Suppressor macrophage treated with lipopolysaccharide for 1 hour (primary cell): ENCODE results near the gene RPS6KB2.

Source experiments
- DNase-seq, 3 donors: peaks; one replicate each; pipeline ENCODE4 v3.0.0-alpha.2; 2020 to 2022

RPS6KB2 gene

GRCh38 chr11:67428052-67429001 is at the start of gene RPS6KB2:
RPS6KB2 (plus strand) TSS chr11:67428494; CDS start chr11:67428546, 52 bp downstream.
- peak; percentile 97 to 99 (median 98) for DNase-seq

- DNase-seq: no peak
Observed at GRCh38 chr11:67378544-67378943, 49.8 kb upstream of the RPS6KB2 start.

- peak; percentile 65 to 83 (median 71) for DNase-seq
Observed at GRCh38 chr11:67379061-67380058, 48.9 kb upstream of the RPS6KB2 start.

GRCh38 chr11:67381244-67381972 is 46.9 kb upstream of the RPS6KB2 start:
- DNase-seq: peak; percentile 57 to 85 (median 84)

GRCh38 chr11:67382276-67383136 is 45.8 kb upstream of the RPS6KB2 start:
- DNase-seq: peak; percentile 86 to 90 (median 90)

GRCh38 chr11:67384851-67385366 is 43.4 kb upstream of the RPS6KB2 start:
- DNase-seq: peak; percentile 50 to 67 (median 51)

- DNase-seq: peak; percentile 57 to 74 (median 62)
Observed at GRCh38 chr11:67387069-67387468, 41.2 kb upstream of the RPS6KB2 start.

- no peak for DNase-seq
Observed at GRCh38 chr11:67387518-67387917, 40.8 kb upstream of the RPS6KB2 start.

- peak; percentile 40 to 58 (median 45) for DNase-seq
Observed at GRCh38 chr11:67389477-67389876, 38.8 kb upstream of the RPS6KB2 start.

GRCh38 chr11:67390947-67391303 is 37.4 kb upstream of the RPS6KB2 start:
- no peak for DNase-seq

GRCh38 chr11:67391304-67392182 is 36.8 kb upstream of the RPS6KB2 start, which contains the start of gene RAD9A:
RAD9A (plus strand) TSS chr11:67391986; CDS start chr11:67392045, 59 bp downstream.
- DNase-seq: peak; percentile 94 to 97 (median 97)

- DNase-seq: peak; percentile 46 to 63 (median 60)
Observed at GRCh38 chr11:67392183-67392715, 36.0 kb upstream of the RPS6KB2 start.

GRCh38 chr11:67393437-67393836 is 34.9 kb upstream of the RPS6KB2 start:
- no peak for DNase-seq

GRCh38 chr11:67393990-67394389 is 34.3 kb upstream of the RPS6KB2 start:
- DNase-seq: no peak

- DNase-seq: no peak
Observed at GRCh38 chr11:67395555-67396258, 32.6 kb upstream of the RPS6KB2 start.

- DNase-seq: no peak
Observed at GRCh38 chr11:67396259-67396581, 32.1 kb upstream of the RPS6KB2 start.

- DNase-seq: no peak
Observed at GRCh38 chr11:67396587-67397389, 31.5 kb upstream of the RPS6KB2 start.

GRCh38 chr11:67397536-67397935 is 30.8 kb upstream of the RPS6KB2 start:
- no peak for DNase-seq
